Tibial artery (tissue), 4 donors: Measurements from ENCODE around the gene NR4A1.

Source experiments
- DNase-seq, 2 donors: peaks; one replicate each; pipeline ENCODE4 v3.0.0-alpha.2; 2019
- H3K27ac ChIP-seq, 2 donors: fragments of 200-600 bp; sonication (generic) in 1 of 2; 1 replicate in 1 of 2; 2 replicates in 1 of 2; pipeline ENCODE4 v1.5.1; 2018 to 2019; ENCODE audit warnings: mild to moderate bottlenecking in 1 of 2
- H3K27me3 ChIP-seq, 2 donors: fragments of 200-600 bp; sonication (generic) in 1 of 2; one replicate each; pipeline versions ENCODE4 v1.5.1 to v1.6.0; 2016 to 2019
- H3K36me3 ChIP-seq, 3 donors: fragments of 200-600 bp; sonication (generic) in 2 of 3; one replicate each; pipeline ENCODE4 v1.5.1; 2016 to 2019; ENCODE audit warnings: mild to moderate bottlenecking in 2 of 3
- H3K4me1 ChIP-seq, 4 donors: fragments of 200-600 bp; sonication (generic) in 2 of 4; 1 replicate in 3 of 4; 2 replicates in 1 of 4; pipeline ENCODE4 v1.5.1; 2016 to 2019
- H3K4me3 ChIP-seq, 2 donors: fragments of 200-600 bp; sonication (generic) in 1 of 2; 1 replicate in 1 of 2; 2 replicates in 1 of 2; pipeline ENCODE4 v1.5.1; 2018 to 2019; ENCODE audit warnings: mild to moderate bottlenecking in 2 of 2
- H3K9me3 ChIP-seq, 3 donors: fragments of 200-600 bp; sonication (generic) in 1 of 3; one replicate each; pipeline ENCODE4 v1.5.1; 2016 to 2019
- intact Hi-C: fragments of 100-400 bp; cut with DNase I; formaldehyde crosslinking; loops from one replicate; pipeline ENCODE4 v1.15.0; 2023; ENCODE audit warnings: low total_unique reads
- TF ChIP-seq, protein P1 (sequence below), 2 experiments: fragments of 200-600 bp in 1 of 2; fragments of 450-650 bp in 1 of 2; IDR thresholded peaks; one replicate each; pipeline ENCODE4 v1.5.1; 2017 to 2019; ENCODE audit warnings: antibody characterized with exemption in 2 of 2, mild to moderate bottlenecking in 1 of 2, moderate library complexity in 1 of 2

The NR4A1 gene

DNA sequence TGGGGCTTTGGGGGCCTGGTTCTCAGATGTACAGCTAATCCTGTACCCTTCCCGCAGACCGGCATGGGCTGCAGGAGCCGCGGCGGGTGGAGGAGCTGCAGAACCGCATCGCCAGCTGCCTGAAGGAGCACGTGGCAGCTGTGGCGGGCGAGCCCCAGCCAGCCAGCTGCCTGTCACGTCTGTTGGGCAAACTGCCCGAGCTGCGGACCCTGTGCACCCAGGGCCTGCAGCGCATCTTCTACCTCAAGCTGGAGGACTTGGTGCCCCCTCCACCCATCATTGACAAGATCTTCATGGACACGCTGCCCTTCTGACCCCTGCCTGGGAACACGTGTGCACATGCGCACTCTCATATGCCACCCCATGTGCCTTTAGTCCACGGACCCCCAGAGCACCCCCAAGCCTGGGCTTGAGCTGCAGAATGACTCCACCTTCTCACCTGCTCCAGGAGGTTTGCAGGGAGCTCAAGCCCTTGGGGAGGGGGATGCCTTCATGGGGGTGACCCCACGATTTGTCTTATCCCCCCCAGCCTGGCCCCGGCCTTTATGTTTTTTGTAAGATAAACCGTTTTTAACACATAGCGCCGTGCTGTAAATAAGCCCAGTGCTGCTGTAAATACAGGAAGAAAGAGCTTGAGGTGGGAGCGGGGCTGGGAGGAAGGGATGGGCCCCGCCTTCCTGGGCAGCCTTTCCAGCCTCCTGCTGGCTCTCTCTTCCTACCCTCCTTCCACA is 7.6 kb downstream of the NR4A1 start:
- H3K4me3 ChIP-seq: no peak overlapping the region
- H3K36me3 ChIP-seq: peaks cover 55 to 62% (median 62%) of the 10 kb centered on the region in 3 donors
- intact Hi-C loops: no loop called here
- TF ChIP-seq, protein P1, sequence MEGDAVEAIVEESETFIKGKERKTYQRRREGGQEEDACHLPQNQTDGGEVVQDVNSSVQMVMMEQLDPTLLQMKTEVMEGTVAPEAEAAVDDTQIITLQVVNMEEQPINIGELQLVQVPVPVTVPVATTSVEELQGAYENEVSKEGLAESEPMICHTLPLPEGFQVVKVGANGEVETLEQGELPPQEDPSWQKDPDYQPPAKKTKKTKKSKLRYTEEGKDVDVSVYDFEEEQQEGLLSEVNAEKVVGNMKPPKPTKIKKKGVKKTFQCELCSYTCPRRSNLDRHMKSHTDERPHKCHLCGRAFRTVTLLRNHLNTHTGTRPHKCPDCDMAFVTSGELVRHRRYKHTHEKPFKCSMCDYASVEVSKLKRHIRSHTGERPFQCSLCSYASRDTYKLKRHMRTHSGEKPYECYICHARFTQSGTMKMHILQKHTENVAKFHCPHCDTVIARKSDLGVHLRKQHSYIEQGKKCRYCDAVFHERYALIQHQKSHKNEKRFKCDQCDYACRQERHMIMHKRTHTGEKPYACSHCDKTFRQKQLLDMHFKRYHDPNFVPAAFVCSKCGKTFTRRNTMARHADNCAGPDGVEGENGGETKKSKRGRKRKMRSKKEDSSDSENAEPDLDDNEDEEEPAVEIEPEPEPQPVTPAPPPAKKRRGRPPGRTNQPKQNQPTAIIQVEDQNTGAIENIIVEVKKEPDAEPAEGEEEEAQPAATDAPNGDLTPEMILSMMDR (IDR thresholded peaks at IDR 0.05): no peak
- DNase-seq: no peak
- no peaks in the 10 kb centered on the region for H3K9me3 ChIP-seq
- no peak overlapping the region for H3K27ac ChIP-seq
- H3K27me3 ChIP-seq: no peaks in the 10 kb centered on the region
- H3K4me1 ChIP-seq: peaks cover 0 to 16% (median 4%) of the 10 kb centered on the region in 4 donors

DNA sequence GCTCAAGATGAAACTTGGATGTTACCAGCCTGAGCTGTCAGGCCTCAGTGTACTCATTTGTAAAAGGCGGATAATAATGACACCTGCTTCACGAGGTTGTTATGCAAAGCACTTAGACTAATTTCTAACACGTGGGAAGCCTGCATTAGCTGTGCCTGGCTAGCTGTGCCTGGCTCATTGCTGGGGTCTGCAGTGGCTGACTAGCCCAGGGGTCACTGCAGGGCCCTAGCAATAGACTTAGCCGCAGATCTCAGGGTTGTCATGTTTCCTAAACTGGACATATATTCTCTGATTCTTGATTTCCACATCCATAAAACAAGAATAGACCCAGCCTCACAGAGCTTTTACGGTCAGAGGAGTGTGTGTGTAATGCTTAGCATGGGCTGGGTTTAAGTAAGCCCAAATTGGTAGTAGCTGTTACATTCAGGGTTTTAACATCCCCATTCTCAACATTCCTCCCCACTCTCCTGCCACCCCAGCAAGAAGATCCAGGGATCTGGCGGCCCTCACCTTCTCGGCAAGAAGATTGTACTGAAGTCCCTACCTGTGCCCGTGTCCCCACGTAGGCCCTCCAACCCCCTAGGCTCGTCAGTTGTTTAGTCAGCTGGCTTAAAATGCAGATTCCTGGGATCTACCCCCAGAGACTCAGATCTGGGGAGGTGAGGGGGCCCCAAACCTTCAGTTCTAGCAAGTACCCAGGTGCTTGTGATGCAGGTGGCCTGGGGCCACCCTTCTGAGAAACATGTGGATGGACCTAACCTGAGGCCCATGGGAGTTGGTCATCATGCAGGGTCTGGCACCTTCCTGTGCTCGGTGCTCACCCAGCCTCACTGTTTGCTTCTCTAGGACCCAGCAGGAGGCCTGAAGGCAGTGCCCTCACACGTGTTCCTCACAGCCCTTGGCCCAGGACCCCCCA is 8.6 kb downstream of the NR4A1 start:
- intact Hi-C loops: no loop called here
- Histone ChIP-seq H3K4me3 (no peak overlapping the region), H3K4me1 (peaks cover 0 to 12% (median 3%) of the 10 kb centered on the region in 4 donors), H3K36me3 (peaks cover 47 to 52% (median 51%) of the 10 kb centered on the region in 3 donors), H3K27ac (no peak overlapping the region), H3K9me3 (no peaks in the 10 kb centered on the region), H3K27me3 (no peaks in the 10 kb centered on the region)
- DNase-seq: no peak
- TF ChIP-seq, protein P1 (IDR thresholded peaks at IDR 0.05): no peak

DNA sequence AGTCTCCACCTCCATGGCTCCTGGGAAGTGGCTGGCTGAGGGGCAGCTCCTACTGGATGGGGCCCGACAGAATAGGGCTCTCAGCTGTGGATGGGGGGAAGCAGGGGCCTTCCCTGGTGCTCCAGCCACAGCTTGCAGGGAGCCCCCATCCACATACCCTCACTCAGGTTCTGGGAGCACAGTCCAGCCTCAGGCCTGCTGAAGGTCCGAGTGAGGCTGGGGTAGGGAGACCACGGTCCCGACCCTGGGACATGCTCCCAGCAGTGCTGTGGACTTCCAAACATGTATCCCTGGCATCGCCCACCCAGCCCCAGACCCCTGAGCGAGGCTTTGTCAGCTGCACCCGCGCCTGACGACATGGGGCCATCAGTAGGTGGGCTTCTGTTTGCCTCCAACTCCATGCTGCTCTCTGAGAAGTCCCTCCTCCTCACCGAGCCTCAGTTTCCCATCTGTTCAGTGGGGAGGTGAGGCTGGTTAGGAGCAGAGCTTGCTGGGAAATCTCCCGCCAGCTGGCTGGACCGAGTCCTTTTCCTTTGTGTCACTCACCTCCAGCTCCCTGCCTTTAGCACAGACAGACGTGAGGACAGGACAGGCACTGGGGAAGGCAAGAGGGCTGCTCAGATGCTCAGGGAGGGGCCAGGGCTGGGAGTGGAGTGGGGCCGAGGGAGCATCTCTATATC is 9.4 kb downstream of the NR4A1 start:
- Histone ChIP-seq H3K36me3 (peaks cover 39 to 44% (median 43%) of the 10 kb centered on the region in 3 donors), H3K4me3 (no peak overlapping the region), H3K27me3 (no peaks in the 10 kb centered on the region), H3K27ac (no peak overlapping the region), H3K9me3 (no peaks in the 10 kb centered on the region), H3K4me1 (peaks cover 0 to 4% (median 0%) of the 10 kb centered on the region in 4 donors)
- TF ChIP-seq, protein P1 (IDR thresholded peaks at IDR 0.05): no peak
- DNase-seq: no peak
- intact Hi-C loops: no loop called here

DNA sequence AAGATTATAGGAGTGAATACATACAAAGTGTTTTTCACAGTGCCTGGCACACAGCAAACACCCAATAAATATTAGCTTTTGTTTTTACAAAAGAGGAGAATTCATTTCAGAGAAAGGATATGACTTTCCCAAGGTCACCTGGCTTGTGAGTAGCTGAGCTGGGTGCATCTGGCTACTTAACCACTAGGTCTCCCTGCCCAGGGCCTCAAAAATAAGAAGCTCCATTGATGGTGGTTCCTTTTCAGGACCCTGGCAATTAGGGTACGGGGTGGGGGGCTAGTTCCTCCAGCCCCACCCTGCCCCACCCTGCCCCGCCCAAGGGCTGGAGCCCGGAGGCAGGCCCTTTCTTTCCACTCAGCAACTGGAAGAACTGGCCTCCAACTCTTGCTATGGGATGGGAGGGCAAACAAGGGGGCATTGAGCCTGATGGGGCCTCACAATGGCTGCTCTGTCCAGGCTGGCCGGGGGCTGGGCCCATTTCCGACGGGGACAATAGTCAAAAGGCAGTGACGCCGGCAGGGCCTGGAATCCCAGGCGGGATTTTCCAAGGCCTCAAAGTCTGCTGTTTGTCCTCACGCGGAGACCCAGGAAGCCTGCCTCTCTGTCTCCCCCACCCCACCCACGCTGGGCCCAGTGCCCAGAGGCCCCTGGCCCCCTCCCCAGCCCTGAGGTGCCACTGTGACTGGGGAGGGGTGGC is 10.4 kb downstream of the NR4A1 start:
- no peak overlapping the region for H3K27ac ChIP-seq
- TF ChIP-seq, protein P1 (IDR thresholded peaks at IDR 0.05): no peak
- intact Hi-C loops: no loop called here

More for the DNA sequence above, 10.4 kb downstream of the NR4A1 start:
- Histone ChIP-seq H3K27me3 (no peaks in the 10 kb centered on the region), H3K4me1 (peaks cover 0 to 4% (median 0%) of the 10 kb centered on the region in 4 donors), H3K9me3 (no peaks in the 10 kb centered on the region), H3K36me3 (peaks cover 30 to 34% (median 33%) of the 10 kb centered on the region in 3 donors), H3K4me3 (no peak overlapping the region)
- DNase-seq: no peak
